Suprapubic skin (tissue), 4 donors: ENCODE measurements around the gene BICC1.

ENCODE experiments used
- EP300 ChIP-seq: sonication (generic); formaldehyde crosslinking; IDR thresholded peaks from one replicate; pipeline ENCODE4 v1.6.1; 2017; ENCODE audit warnings: antibody characterized with exemption
- POLR2A ChIP-seq, 2 donors: fragments of 450-650 bp; IDR thresholded peaks; one replicate each; pipeline ENCODE4 v1.6.1; 2017; ENCODE audit warnings: antibody characterized with exemption in 2 of 2, mild to moderate bottlenecking in 2 of 2, moderate library complexity in 2 of 2
- POLR2AphosphoS5 ChIP-seq, 3 donors: sonication (generic); formaldehyde crosslinking; IDR thresholded peaks; one replicate each; pipeline ENCODE4 v1.6.1; 2017; ENCODE audit warnings: antibody characterized with exemption in 3 of 3
- TF ChIP-seq, protein P1 (sequence below), 2 donors: fragments of 200-600 bp in 1 of 2; fragments of 450-650 bp in 1 of 2; sonication (generic) in 1 of 2; IDR thresholded peaks; one replicate each; pipeline ENCODE4 v1.5.1; 2016 to 2019; ENCODE audit warnings: antibody characterized with exemption in 2 of 2, mild to moderate bottlenecking in 1 of 2, moderate library complexity in 1 of 2

DNA sequence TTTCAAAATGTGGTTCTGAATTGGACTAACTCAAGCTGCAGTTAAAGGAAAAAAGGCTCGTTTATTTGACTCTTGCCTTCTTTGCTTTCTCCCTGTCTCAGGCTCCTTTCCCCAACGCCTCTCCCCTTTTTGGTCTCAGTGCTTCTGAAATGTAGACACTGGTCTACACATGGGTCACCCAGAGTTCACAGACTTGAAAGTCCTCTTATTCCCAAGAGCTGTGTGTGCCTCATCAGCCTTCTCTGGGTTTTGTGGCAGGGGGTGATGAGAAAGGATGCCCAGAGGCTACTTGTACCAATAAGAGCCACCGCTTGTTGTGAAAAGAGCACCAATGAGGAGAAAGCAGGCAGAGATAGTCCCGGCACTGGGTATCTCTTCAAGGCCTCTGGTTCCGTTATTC lies 125.7 kb downstream of the BICC1 start:
- TF ChIP-seq, protein P1, sequence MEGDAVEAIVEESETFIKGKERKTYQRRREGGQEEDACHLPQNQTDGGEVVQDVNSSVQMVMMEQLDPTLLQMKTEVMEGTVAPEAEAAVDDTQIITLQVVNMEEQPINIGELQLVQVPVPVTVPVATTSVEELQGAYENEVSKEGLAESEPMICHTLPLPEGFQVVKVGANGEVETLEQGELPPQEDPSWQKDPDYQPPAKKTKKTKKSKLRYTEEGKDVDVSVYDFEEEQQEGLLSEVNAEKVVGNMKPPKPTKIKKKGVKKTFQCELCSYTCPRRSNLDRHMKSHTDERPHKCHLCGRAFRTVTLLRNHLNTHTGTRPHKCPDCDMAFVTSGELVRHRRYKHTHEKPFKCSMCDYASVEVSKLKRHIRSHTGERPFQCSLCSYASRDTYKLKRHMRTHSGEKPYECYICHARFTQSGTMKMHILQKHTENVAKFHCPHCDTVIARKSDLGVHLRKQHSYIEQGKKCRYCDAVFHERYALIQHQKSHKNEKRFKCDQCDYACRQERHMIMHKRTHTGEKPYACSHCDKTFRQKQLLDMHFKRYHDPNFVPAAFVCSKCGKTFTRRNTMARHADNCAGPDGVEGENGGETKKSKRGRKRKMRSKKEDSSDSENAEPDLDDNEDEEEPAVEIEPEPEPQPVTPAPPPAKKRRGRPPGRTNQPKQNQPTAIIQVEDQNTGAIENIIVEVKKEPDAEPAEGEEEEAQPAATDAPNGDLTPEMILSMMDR (IDR thresholded peaks at IDR 0.05), result no peak
- no peak for TF ChIP-seq EP300
- no peak for TF ChIP-seq POLR2A (IDR thresholded peaks at IDR 0.05)
- no peak for TF ChIP-seq POLR2AphosphoS5 (IDR thresholded peaks at IDR 0.05)
